Measurements from ENCODE around the gene TSPAN10.

The TSPAN10 gene

GRCh38 chr17:81687770-81688541 is 51.0 kb downstream of the TSPAN10 start:
- Mint-ChIP-seq H3K27ac (ENCODE audit: low read depth) (peak overlapping the region; percentile 69), H3K27me3 (no peaks in the 10 kb centered on the region), H3K4me3 (no peak overlapping the region), H3K36me3 (ENCODE audit: insufficient read depth) (peaks cover 36% of the 10 kb centered on the region), H3K9me3 (no peaks in the 10 kb centered on the region), H3K4me1 (peaks cover 48% of the 10 kb centered on the region)
- DNase-seq (ENCODE audit: low spot score in 2 of 2) (no peak), ATAC-seq (replicated peaks; ENCODE audit: extremely low read depth, poor library complexity, severe bottlenecking) (no peak)

- no peaks in the 10 kb centered on the region for H3K27me3 Mint-ChIP-seq
- peaks cover 34% of the 10 kb centered on the region for H3K36me3 Mint-ChIP-seq (ENCODE audit: insufficient read depth)
- no peak overlapping the region for H3K27ac Mint-ChIP-seq (ENCODE audit: low read depth)
- DNase-seq (ENCODE audit: low spot score in 2 of 2) = no peak
- no peak for ATAC-seq (replicated peaks; ENCODE audit: extremely low read depth, poor library complexity, severe bottlenecking)
- no peak overlapping the region for H3K4me3 Mint-ChIP-seq
- H3K4me1 Mint-ChIP-seq = peaks cover 44% of the 10 kb centered on the region
- H3K9me3 Mint-ChIP-seq = no peaks in the 10 kb centered on the region
Observed at GRCh38 chr17:81688616-81689015, 51.6 kb downstream of the TSPAN10 start.

- Mint-ChIP-seq H3K4me3 (no peak overlapping the region), H3K27me3 (no peaks in the 10 kb centered on the region), H3K36me3 (ENCODE audit: insufficient read depth) (peaks cover 29% of the 10 kb centered on the region), H3K27ac (ENCODE audit: low read depth) (peak overlapping the region; percentile 44), H3K9me3 (no peaks in the 10 kb centered on the region), H3K4me1 (peaks cover 33% of the 10 kb centered on the region)
- DNase-seq (ENCODE audit: low spot score in 2 of 2) (no peak), ATAC-seq (replicated peaks; ENCODE audit: extremely low read depth, poor library complexity, severe bottlenecking) (no peak)
Observed at GRCh38 chr17:81690066-81690465, 53.1 kb downstream of the TSPAN10 start.

- H3K36me3 Mint-ChIP-seq (ENCODE audit: insufficient read depth) = peaks cover 26% of the 10 kb centered on the region
- H3K4me3 Mint-ChIP-seq = no peak overlapping the region
- ATAC-seq (replicated peaks; ENCODE audit: extremely low read depth, poor library complexity, severe bottlenecking) (no peak), DNase-seq (ENCODE audit: low spot score in 2 of 2) (no peak)
- H3K27ac Mint-ChIP-seq (ENCODE audit: low read depth) = no peak overlapping the region
- no peaks in the 10 kb centered on the region for H3K27me3 Mint-ChIP-seq
- peaks cover 28% of the 10 kb centered on the region for H3K4me1 Mint-ChIP-seq
- no peaks in the 10 kb centered on the region for H3K9me3 Mint-ChIP-seq
Observed at GRCh38 chr17:81690549-81690948, 53.6 kb downstream of the TSPAN10 start.

GRCh38 chr17:81691196-81691595 is 54.2 kb downstream of the TSPAN10 start:
- Mint-ChIP-seq H3K36me3 (ENCODE audit: insufficient read depth) (peaks cover 25% of the 10 kb centered on the region), H3K9me3 (no peaks in the 10 kb centered on the region), H3K4me1 (peaks cover 25% of the 10 kb centered on the region), H3K4me3 (no peak overlapping the region), H3K27ac (ENCODE audit: low read depth) (no peak overlapping the region), H3K27me3 (no peaks in the 10 kb centered on the region)
- DNase-seq (ENCODE audit: low spot score in 2 of 2) = no peak
- ATAC-seq (replicated peaks; ENCODE audit: extremely low read depth, poor library complexity, severe bottlenecking) = no peak

- peaks cover 23% of the 10 kb centered on the region for H3K36me3 Mint-ChIP-seq (ENCODE audit: insufficient read depth)
- DNase-seq (ENCODE audit: low spot score in 2 of 2) (no peak), ATAC-seq (replicated peaks; ENCODE audit: extremely low read depth, poor library complexity, severe bottlenecking) (no peak)
- H3K27me3 Mint-ChIP-seq = no peaks in the 10 kb centered on the region
- no peak overlapping the region for H3K4me3 Mint-ChIP-seq
- no peak overlapping the region for H3K27ac Mint-ChIP-seq (ENCODE audit: low read depth)
- peaks cover 22% of the 10 kb centered on the region for H3K4me1 Mint-ChIP-seq
- H3K9me3 Mint-ChIP-seq = no peaks in the 10 kb centered on the region
Observed at GRCh38 chr17:81691608-81692007, 54.6 kb downstream of the TSPAN10 start.

GRCh38 chr17:81693509-81694210 is 56.7 kb downstream of the TSPAN10 start:
- Mint-ChIP-seq H3K36me3 (ENCODE audit: insufficient read depth) (peaks cover 25% of the 10 kb centered on the region), H3K27me3 (no peaks in the 10 kb centered on the region)

GRCh38 chr17:81694810-81695209 is 57.8 kb downstream of the TSPAN10 start:
- DNase-seq (ENCODE audit: low spot score in 2 of 2) = no peak
- H3K4me1 Mint-ChIP-seq = peaks cover 4% of the 10 kb centered on the region
- no peaks in the 10 kb centered on the region for H3K27me3 Mint-ChIP-seq
- no peaks in the 10 kb centered on the region for H3K9me3 Mint-ChIP-seq
- no peak overlapping the region for H3K27ac Mint-ChIP-seq (ENCODE audit: low read depth)
- H3K4me3 Mint-ChIP-seq = no peak overlapping the region
- H3K36me3 Mint-ChIP-seq (ENCODE audit: insufficient read depth) = peaks cover 24% of the 10 kb centered on the region
- no peak for ATAC-seq (replicated peaks; ENCODE audit: extremely low read depth, poor library complexity, severe bottlenecking)

More at GRCh38 chr17:81693509-81694210, 56.7 kb downstream of the TSPAN10 start:
- H3K27ac Mint-ChIP-seq (ENCODE audit: low read depth) = no peak overlapping the region
- ATAC-seq (replicated peaks; ENCODE audit: extremely low read depth, poor library complexity, severe bottlenecking) = no peak
- no peaks in the 10 kb centered on the region for H3K9me3 Mint-ChIP-seq
- no peak overlapping the region for H3K4me3 Mint-ChIP-seq
- no peak for DNase-seq (ENCODE audit: low spot score in 2 of 2)
- peaks cover 15% of the 10 kb centered on the region for H3K4me1 Mint-ChIP-seq

GRCh38 chr17:81695211-81695610 is 58.2 kb downstream of the TSPAN10 start:
- Mint-ChIP-seq H3K4me3 (no peak overlapping the region), H3K36me3 (ENCODE audit: insufficient read depth) (peaks cover 24% of the 10 kb centered on the region), H3K27ac (ENCODE audit: low read depth) (no peak overlapping the region), H3K9me3 (no peaks in the 10 kb centered on the region), H3K4me1 (no peaks in the 10 kb centered on the region), H3K27me3 (no peaks in the 10 kb centered on the region)
- no peak for ATAC-seq (replicated peaks; ENCODE audit: extremely low read depth, poor library complexity, severe bottlenecking)
- no peak for DNase-seq (ENCODE audit: low spot score in 2 of 2)

- no peaks in the 10 kb centered on the region for H3K9me3 Mint-ChIP-seq
- no peak overlapping the region for H3K27ac Mint-ChIP-seq (ENCODE audit: low read depth)
- H3K4me3 Mint-ChIP-seq = no peak overlapping the region
- no peaks in the 10 kb centered on the region for H3K27me3 Mint-ChIP-seq
- no peak for ATAC-seq (replicated peaks; ENCODE audit: extremely low read depth, poor library complexity, severe bottlenecking)
- DNase-seq (ENCODE audit: low spot score in 2 of 2) = no peak
- H3K36me3 Mint-ChIP-seq (ENCODE audit: insufficient read depth) = peaks cover 29% of the 10 kb centered on the region
- H3K4me1 Mint-ChIP-seq = peaks cover 3% of the 10 kb centered on the region
Observed at GRCh38 chr17:81695801-81696200, 58.8 kb downstream of the TSPAN10 start.

GRCh38 chr17:81696218-81696941 is 59.4 kb downstream of the TSPAN10 start:
- H3K9me3 Mint-ChIP-seq = no peaks in the 10 kb centered on the region
- H3K36me3 Mint-ChIP-seq (ENCODE audit: insufficient read depth) = peaks cover 27% of the 10 kb centered on the region
- peaks cover 8% of the 10 kb centered on the region for H3K4me1 Mint-ChIP-seq
- DNase-seq (ENCODE audit: low spot score in 2 of 2) = no peak
- H3K4me3 Mint-ChIP-seq = no peak overlapping the region
- H3K27me3 Mint-ChIP-seq = no peaks in the 10 kb centered on the region
- ATAC-seq (replicated peaks; ENCODE audit: extremely low read depth, poor library complexity, severe bottlenecking) = no peak
- H3K27ac Mint-ChIP-seq (ENCODE audit: low read depth) = peak overlapping the region; percentile 25

- Mint-ChIP-seq H3K9me3 (no peaks in the 10 kb centered on the region), H3K27ac (ENCODE audit: low read depth) (peak overlapping the region; percentile 25), H3K4me1 (peaks cover 17% of the 10 kb centered on the region), H3K36me3 (ENCODE audit: insufficient read depth) (peaks cover 22% of the 10 kb centered on the region), H3K4me3 (no peak overlapping the region), H3K27me3 (no peaks in the 10 kb centered on the region)
- DNase-seq (ENCODE audit: low spot score in 2 of 2) = no peak
- no peak for ATAC-seq (replicated peaks; ENCODE audit: extremely low read depth, poor library complexity, severe bottlenecking)
Observed at GRCh38 chr17:81697261-81698044, 60.5 kb downstream of the TSPAN10 start.
